HEK293 (cell line): ENCODE results near the gene SLC25A13.

Experiments
- GLI2 ChIP-seq: fragments of 450-650 bp; formaldehyde crosslinking; IDR thresholded peaks from 2 replicates; pipeline ENCODE4; 2017; ENCODE audit warnings: missing biosample characterization, missing genetic modification characterization, low read depth, borderline replicate concordance
- MYNN ChIP-seq: fragments of 450-650 bp; formaldehyde crosslinking; IDR thresholded peaks from 2 replicates; pipeline ENCODE4 v1.5.1; 2016; ENCODE audit warnings: missing biosample characterization, missing genetic modification characterization, borderline replicate concordance
- YY1 ChIP-seq: fragments of 450-650 bp; formaldehyde crosslinking; IDR thresholded peaks from 2 replicates; pipeline ENCODE4 v1.5.1; 2018; ENCODE audit warnings: missing biosample characterization, missing genetic modification characterization
- YY2 ChIP-seq: fragments of 450-650 bp; formaldehyde crosslinking; IDR thresholded peaks from 2 replicates; pipeline ENCODE4 v1.5.1; 2016; ENCODE audit warnings: missing biosample characterization, missing genetic modification characterization
- ZBTB44 ChIP-seq: fragments of 450-650 bp; IDR thresholded peaks from 2 replicates; pipeline ENCODE4 v1.5.1; 2018; ENCODE audit warnings: missing biosample characterization, mild to moderate bottlenecking, missing genetic modification characterization
- ZEB2 ChIP-seq: fragments of 450-650 bp; formaldehyde crosslinking; IDR thresholded peaks from 2 replicates; pipeline ENCODE4 v1.5.1; 2016; ENCODE audit warnings: missing biosample characterization, missing genetic modification characterization
- ZNF140 ChIP-seq: fragments of 450-650 bp; formaldehyde crosslinking; IDR thresholded peaks from 2 replicates; pipeline ENCODE4 v1.5.1; 2016; ENCODE audit warnings: missing biosample characterization, missing genetic modification characterization
- ZNF16 ChIP-seq: fragments of 450-650 bp; formaldehyde crosslinking; IDR thresholded peaks from 2 replicates; pipeline ENCODE4 v1.5.1; 2016; ENCODE audit warnings: low read depth, missing biosample characterization, missing genetic modification characterization
- ZNF404 ChIP-seq: fragments of 450-650 bp; formaldehyde crosslinking; IDR thresholded peaks from 2 replicates; pipeline ENCODE4 v1.5.1; 2017; ENCODE audit warnings: missing biosample characterization, missing genetic modification characterization
- ZNF530 ChIP-seq: fragments of 450-650 bp; formaldehyde crosslinking; IDR thresholded peaks from 2 replicates; pipeline ENCODE4 v1.5.1; 2016; ENCODE audit warnings: low read depth, missing biosample characterization, missing genetic modification characterization
- ZNF629 ChIP-seq: fragments of 450-650 bp; formaldehyde crosslinking; IDR thresholded peaks from 2 replicates; pipeline ENCODE4 v1.5.1; 2017; ENCODE audit warnings: missing biosample characterization, missing genetic modification characterization
- ZNF768 ChIP-seq: fragments of 450-650 bp; formaldehyde crosslinking; IDR thresholded peaks from 2 replicates; pipeline ENCODE4 v1.5.1; 2018; ENCODE audit warnings: missing biosample characterization, mild to moderate bottlenecking, missing genetic modification characterization
- ZSCAN16 ChIP-seq: fragments of 450-650 bp; formaldehyde crosslinking; IDR thresholded peaks from 2 replicates; pipeline ENCODE4 v1.5.1; 2016; ENCODE audit warnings: missing biosample characterization, missing genetic modification characterization
- TF ChIP-seq, protein P1 (sequence below): fragments of 450-650 bp; formaldehyde crosslinking; IDR thresholded peaks from 2 replicates; pipeline ENCODE4 v1.5.1; 2016; ENCODE audit warnings: missing biosample characterization, missing genetic modification characterization

DNA sequence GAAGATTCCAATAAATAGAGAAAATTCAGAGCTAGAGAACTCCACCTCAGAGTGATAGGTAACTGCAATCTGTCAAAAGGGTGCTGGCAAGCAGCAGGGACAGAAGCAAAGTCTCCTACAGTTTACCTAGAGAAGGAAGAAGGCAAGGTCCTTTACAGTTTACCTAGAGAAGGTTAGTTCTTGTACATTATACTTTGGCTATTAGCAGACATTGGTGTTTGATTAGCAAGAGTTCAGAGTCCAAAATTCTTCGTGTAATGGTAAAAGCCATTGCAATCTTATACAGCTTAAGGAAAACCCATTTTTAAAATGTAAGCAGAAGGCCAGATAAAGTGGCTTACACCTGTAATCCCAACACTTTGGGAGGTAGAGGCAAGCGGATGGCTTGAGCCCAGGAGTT is 45.9 kb downstream of the SLC25A13 start:
- TF ChIP-seq ZNF629 (tag by site-specific recombination), result no peak
- no peak for TF ChIP-seq MYNN
- TF ChIP-seq, protein P1, sequence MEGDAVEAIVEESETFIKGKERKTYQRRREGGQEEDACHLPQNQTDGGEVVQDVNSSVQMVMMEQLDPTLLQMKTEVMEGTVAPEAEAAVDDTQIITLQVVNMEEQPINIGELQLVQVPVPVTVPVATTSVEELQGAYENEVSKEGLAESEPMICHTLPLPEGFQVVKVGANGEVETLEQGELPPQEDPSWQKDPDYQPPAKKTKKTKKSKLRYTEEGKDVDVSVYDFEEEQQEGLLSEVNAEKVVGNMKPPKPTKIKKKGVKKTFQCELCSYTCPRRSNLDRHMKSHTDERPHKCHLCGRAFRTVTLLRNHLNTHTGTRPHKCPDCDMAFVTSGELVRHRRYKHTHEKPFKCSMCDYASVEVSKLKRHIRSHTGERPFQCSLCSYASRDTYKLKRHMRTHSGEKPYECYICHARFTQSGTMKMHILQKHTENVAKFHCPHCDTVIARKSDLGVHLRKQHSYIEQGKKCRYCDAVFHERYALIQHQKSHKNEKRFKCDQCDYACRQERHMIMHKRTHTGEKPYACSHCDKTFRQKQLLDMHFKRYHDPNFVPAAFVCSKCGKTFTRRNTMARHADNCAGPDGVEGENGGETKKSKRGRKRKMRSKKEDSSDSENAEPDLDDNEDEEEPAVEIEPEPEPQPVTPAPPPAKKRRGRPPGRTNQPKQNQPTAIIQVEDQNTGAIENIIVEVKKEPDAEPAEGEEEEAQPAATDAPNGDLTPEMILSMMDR (tag by site-specific recombination), result no peak
- no peak for TF ChIP-seq ZEB2 (tag by site-specific recombination)
- no peak for TF ChIP-seq ZSCAN16 (tag by site-specific recombination)
- TF ChIP-seq ZNF16, result no peak
- TF ChIP-seq ZBTB44 (tag by site-specific recombination), result no peak
- no peak for TF ChIP-seq YY2
- no peak for TF ChIP-seq YY1 (tag by site-specific recombination)
- TF ChIP-seq ZNF530 (tag by site-specific recombination), result no peak
- TF ChIP-seq ZNF404 (tag by site-specific recombination), result no peak
- TF ChIP-seq ZNF768 (tag by site-specific recombination), result no peak
- TF ChIP-seq GLI2 (tag by site-specific recombination), result no peak
- TF ChIP-seq ZNF140 (tag by site-specific recombination), result no peak
